NT2/D1 (cell line): ENCODE data around the gene ABCE1.

ENCODE experiments used
- DNase-seq: peaks from one replicate; pipeline ENCODE4 v3.0.0-alpha.2; 2011; ENCODE audit warnings: low read depth, low spot score
- H3K27me3 ChIP-seq: 2 replicates; pipeline ENCODE4 v1.6.0; 2011; ENCODE audit warnings: mild to moderate bottlenecking; ENCODE audit not compliant: insufficient read length, insufficient read depth
- H3K36me3 ChIP-seq: 2 replicates; pipeline ENCODE4 v1.6.1; 2011; ENCODE audit warnings: mild to moderate bottlenecking, low read length, mixed read lengths; ENCODE audit not compliant: insufficient read depth, insufficient read length
- H3K4me1 ChIP-seq: 2 replicates; pipeline ENCODE4 v1.5.1; 2011; ENCODE audit not compliant: insufficient read depth, insufficient read length
- H3K4me3 ChIP-seq: 2 replicates; pipeline ENCODE4 v1.5.1; 2011; ENCODE audit warnings: low read depth; ENCODE audit not compliant: insufficient read length
- H3K9ac ChIP-seq: 2 replicates; pipeline ENCODE4 v1.6.0; 2011; ENCODE audit warnings: low read depth; ENCODE audit not compliant: insufficient read length
- H3K9me3 ChIP-seq: 2 replicates; pipeline ENCODE4 v1.5.1; 2011; ENCODE audit warnings: mild to moderate bottlenecking, low read length; ENCODE audit not compliant: insufficient read depth
- SUZ12 ChIP-seq: IDR thresholded peaks from 2 replicates; pipeline ENCODE4 v1.6.1; 2011; ENCODE audit not compliant: insufficient read length, insufficient read depth; ENCODE audit errors: extremely low read depth
- YY1 ChIP-seq: IDR thresholded peaks from 2 replicates; pipeline ENCODE4 v1.6.1; 2011; ENCODE audit not compliant: insufficient read length, insufficient read depth
- ZNF274 ChIP-seq: IDR thresholded peaks from 2 replicates; pipeline ENCODE4 v1.6.1; 2011; ENCODE audit warnings: mild to moderate bottlenecking, low read depth, low read length

ABCE1 gene

GRCh38 chr4:145061318-145061920 is 36.7 kb upstream of the ABCE1 start:
- no peaks in the 10 kb centered on the region for H3K27me3 ChIP-seq
- no peaks in the 10 kb centered on the region for H3K4me1 ChIP-seq
- no peak overlapping the region for H3K4me3 ChIP-seq
- no peaks in the 10 kb centered on the region for H3K9me3 ChIP-seq
- TF ChIP-seq ZNF274 (no peak), SUZ12 (no peak), YY1 (no peak)
- DNase-seq: peak; percentile 9
- H3K36me3 ChIP-seq: peaks cover 3% of the 10 kb centered on the region
- H3K9ac ChIP-seq: no peak overlapping the region

GRCh38 chr4:145066063-145066501 is 32.0 kb upstream of the ABCE1 start:
- Histone ChIP-seq H3K9ac (no peak overlapping the region), H3K4me3 (no peak overlapping the region), H3K9me3 (no peaks in the 10 kb centered on the region), H3K36me3 (peaks cover 3% of the 10 kb centered on the region), H3K27me3 (no peaks in the 10 kb centered on the region), H3K4me1 (no peaks in the 10 kb centered on the region)
- DNase-seq: peak; percentile 30
- no peak for TF ChIP-seq YY1
- no peak for TF ChIP-seq ZNF274
- TF ChIP-seq SUZ12: no peak

- Histone ChIP-seq H3K4me1 (no peaks in the 10 kb centered on the region), H3K27me3 (no peaks in the 10 kb centered on the region), H3K9ac (no peak overlapping the region), H3K4me3 (no peak overlapping the region), H3K9me3 (no peaks in the 10 kb centered on the region), H3K36me3 (no peaks in the 10 kb centered on the region)
- no peak for DNase-seq
- TF ChIP-seq YY1: no peak
- TF ChIP-seq SUZ12: no peak
These were observed 28.8 kb upstream of the ABCE1 start for GRCh38 chr4:145069361-145069760.

GRCh38 chr4:145071560-145071959 is 26.6 kb upstream of the ABCE1 start:
- Histone ChIP-seq H3K9me3 (no peaks in the 10 kb centered on the region), H3K4me3 (no peak overlapping the region), H3K36me3 (peaks cover 13% of the 10 kb centered on the region), H3K27me3 (no peaks in the 10 kb centered on the region), H3K9ac (no peak overlapping the region), H3K4me1 (no peaks in the 10 kb centered on the region)
- no peak for TF ChIP-seq YY1
- no peak for TF ChIP-seq ZNF274
- no peak for TF ChIP-seq SUZ12
- no peak for DNase-seq

- H3K36me3 ChIP-seq: peaks cover 13% of the 10 kb centered on the region
These were observed 22.2 kb upstream of the ABCE1 start for GRCh38 chr4:145075742-145076468.

GRCh38 chr4:145076469-145076855 is 21.6 kb upstream of the ABCE1 start:
- Histone ChIP-seq H3K4me3 (no peak overlapping the region), H3K27me3 (no peaks in the 10 kb centered on the region), H3K9me3 (no peaks in the 10 kb centered on the region), H3K4me1 (no peaks in the 10 kb centered on the region), H3K36me3 (peaks cover 16% of the 10 kb centered on the region), H3K9ac (no peak overlapping the region)
- no peak for DNase-seq
- no peak for TF ChIP-seq ZNF274
- no peak for TF ChIP-seq SUZ12
- TF ChIP-seq YY1: no peak

More at GRCh38 chr4:145075742-145076468, 22.2 kb upstream of the ABCE1 start:
- no peak overlapping the region for H3K4me3 ChIP-seq
- no peaks in the 10 kb centered on the region for H3K27me3 ChIP-seq
- H3K4me1 ChIP-seq: no peaks in the 10 kb centered on the region
- no peaks in the 10 kb centered on the region for H3K9me3 ChIP-seq
- TF ChIP-seq YY1: no peak
- no peak for TF ChIP-seq ZNF274
- no peak for TF ChIP-seq SUZ12
- no peak for DNase-seq
- H3K9ac ChIP-seq: no peak overlapping the region

- DNase-seq: no peak
- H3K9me3 ChIP-seq: no peaks in the 10 kb centered on the region
- TF ChIP-seq YY1: no peak
- TF ChIP-seq SUZ12: no peak
- no peak for TF ChIP-seq ZNF274
- no peaks in the 10 kb centered on the region for H3K27me3 ChIP-seq
- H3K4me3 ChIP-seq: no peak overlapping the region
- peaks cover 9% of the 10 kb centered on the region for H3K36me3 ChIP-seq
- H3K9ac ChIP-seq: no peak overlapping the region
- H3K4me1 ChIP-seq: no peaks in the 10 kb centered on the region
These were observed 16.4 kb upstream of the ABCE1 start for GRCh38 chr4:145081756-145082155.
